ENCODE measurements around the gene FOCAD. TPM values are rescaled to one million over a fixed set of nuclear protein-coding genes. Genes with fewer than 3 reads are reported as not detected.

Gene FOCAD
- total RNA-seq, 1 experiment from 2014 or later: 23.8 TPM

DNA sequence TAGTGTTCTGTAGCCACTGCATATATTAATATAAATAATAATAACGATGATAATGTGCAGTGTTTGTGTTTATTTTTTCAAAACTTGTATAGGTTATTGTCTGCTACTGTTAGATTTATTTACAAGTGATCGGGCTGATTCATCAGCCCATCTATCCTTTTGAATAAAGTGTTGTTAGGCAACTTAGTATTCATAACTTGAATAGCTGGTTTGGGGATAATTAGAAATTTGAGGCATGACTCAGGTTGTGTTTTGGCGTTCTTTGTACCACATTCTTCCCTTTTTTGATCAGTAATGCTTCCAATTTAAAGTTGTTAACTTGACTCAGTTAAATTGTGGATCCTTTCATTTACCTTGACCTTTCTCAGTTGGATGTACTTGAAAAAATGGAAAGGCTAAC, 69.7 kb downstream of the FOCAD start:
- Mint-ChIP-seq H3K27me3 (ENCODE audit: unreplicated experiment) (no peaks in the 10 kb centered on the region), H3K4me3 (ENCODE audit: low read depth, unreplicated experiment) (no peak overlapping the region), H3K27ac (ENCODE audit: unreplicated experiment) (no peak overlapping the region), H3K4me1 (ENCODE audit: low read depth, unreplicated experiment) (peaks cover 16% of the 10 kb centered on the region), H3K9me3 (ENCODE audit: low read depth, unreplicated experiment) (no peaks in the 10 kb centered on the region), H3K36me3 (ENCODE audit: insufficient read depth, unreplicated experiment) (no peaks in the 10 kb centered on the region)
- intact Hi-C loops (cut with micrococcal nuclease; ENCODE audit: unreplicated experiment): loop anchor here (10.0 kb wide), 1 partner anchor 129 kb away; the partner anchor contains the start of gene MLLT3
- CTCF ChIA-PET: no interaction called here
- no TSS peak for BruUV-seq (replicated peaks)
- no peak for DNase-seq
- TF ChIP-seq, protein P1, sequence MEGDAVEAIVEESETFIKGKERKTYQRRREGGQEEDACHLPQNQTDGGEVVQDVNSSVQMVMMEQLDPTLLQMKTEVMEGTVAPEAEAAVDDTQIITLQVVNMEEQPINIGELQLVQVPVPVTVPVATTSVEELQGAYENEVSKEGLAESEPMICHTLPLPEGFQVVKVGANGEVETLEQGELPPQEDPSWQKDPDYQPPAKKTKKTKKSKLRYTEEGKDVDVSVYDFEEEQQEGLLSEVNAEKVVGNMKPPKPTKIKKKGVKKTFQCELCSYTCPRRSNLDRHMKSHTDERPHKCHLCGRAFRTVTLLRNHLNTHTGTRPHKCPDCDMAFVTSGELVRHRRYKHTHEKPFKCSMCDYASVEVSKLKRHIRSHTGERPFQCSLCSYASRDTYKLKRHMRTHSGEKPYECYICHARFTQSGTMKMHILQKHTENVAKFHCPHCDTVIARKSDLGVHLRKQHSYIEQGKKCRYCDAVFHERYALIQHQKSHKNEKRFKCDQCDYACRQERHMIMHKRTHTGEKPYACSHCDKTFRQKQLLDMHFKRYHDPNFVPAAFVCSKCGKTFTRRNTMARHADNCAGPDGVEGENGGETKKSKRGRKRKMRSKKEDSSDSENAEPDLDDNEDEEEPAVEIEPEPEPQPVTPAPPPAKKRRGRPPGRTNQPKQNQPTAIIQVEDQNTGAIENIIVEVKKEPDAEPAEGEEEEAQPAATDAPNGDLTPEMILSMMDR (IDR thresholded peaks at IDR 0.05; ENCODE audit: unreplicated experiment): no peak

DNA sequence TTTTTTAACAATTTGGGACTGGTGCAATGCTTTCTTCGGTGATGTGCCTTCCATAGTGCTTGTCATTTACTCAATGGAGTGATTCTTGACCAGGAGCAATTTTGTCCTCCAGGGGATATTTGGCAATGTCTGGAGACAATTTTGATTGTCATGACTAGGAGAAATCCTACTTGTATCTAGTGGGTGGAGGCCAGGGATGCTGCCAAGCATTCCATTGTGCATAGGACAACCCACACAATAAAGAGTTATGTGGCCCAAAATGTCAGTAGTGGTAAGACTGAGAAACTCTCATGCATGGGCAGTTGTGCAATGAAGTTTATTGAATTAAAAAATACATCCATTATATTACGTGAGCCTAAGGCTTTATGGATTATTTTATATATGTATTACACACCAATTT, 70.5 kb downstream of the FOCAD start:
- no peak overlapping the region for H3K27ac Mint-ChIP-seq (ENCODE audit: unreplicated experiment)
- H3K4me3 Mint-ChIP-seq (ENCODE audit: low read depth, unreplicated experiment): no peak overlapping the region
- CTCF ChIA-PET: no interaction called here
- H3K27me3 Mint-ChIP-seq (ENCODE audit: unreplicated experiment): no peaks in the 10 kb centered on the region
- intact Hi-C loops (cut with micrococcal nuclease; ENCODE audit: unreplicated experiment): loop anchor here (10.0 kb wide), 1 partner anchor 130 kb away; the partner anchor contains the start of gene MLLT3
- no TSS peak for BruUV-seq (replicated peaks)
- DNase-seq: no peak
- TF ChIP-seq, protein P1 (IDR thresholded peaks at IDR 0.05; ENCODE audit: unreplicated experiment): no peak
- H3K9me3 Mint-ChIP-seq (ENCODE audit: low read depth, unreplicated experiment): no peaks in the 10 kb centered on the region
- no peaks in the 10 kb centered on the region for H3K36me3 Mint-ChIP-seq (ENCODE audit: insufficient read depth, unreplicated experiment)
- peaks cover 16% of the 10 kb centered on the region for H3K4me1 Mint-ChIP-seq (ENCODE audit: low read depth, unreplicated experiment)

DNA sequence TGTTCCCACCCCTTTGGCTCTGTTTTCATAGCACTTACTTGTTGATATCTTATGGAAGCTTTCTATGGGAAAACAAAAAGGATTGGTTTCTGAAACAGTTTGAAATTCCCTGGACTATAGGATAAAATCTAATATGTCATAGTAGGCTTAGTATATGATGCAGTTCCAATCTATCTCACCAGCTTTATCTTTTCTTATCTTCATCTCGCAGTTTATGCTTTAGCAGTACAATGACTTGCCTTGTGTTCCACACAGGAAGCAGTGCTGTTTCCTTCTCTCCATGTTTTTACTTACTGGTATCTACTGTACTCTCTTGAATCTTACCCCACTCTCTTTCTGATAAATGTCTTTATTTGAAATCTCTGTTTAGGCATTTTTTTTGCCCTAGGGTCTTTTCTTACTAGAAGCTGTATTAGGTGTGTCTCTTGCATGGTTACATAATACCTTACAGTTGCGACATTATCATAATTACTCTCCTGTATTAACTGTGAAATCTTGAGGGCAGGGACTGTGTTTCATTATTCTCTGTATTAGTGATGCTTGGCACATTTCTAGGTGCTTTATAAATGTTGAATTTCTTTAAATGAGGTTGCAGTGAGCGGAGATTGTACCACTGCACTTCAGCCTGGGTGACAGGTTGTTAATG, 76.3 kb downstream of the FOCAD start:
- TF ChIP-seq, protein P1 (IDR thresholded peaks at IDR 0.05; ENCODE audit: unreplicated experiment): no peak
- H3K9me3 Mint-ChIP-seq (ENCODE audit: low read depth, unreplicated experiment): no peaks in the 10 kb centered on the region
- H3K36me3 Mint-ChIP-seq (ENCODE audit: insufficient read depth, unreplicated experiment): no peaks in the 10 kb centered on the region
- CTCF ChIA-PET: interaction anchor here (0.6 to 0.7 kb wide), 2 partner anchors 297 to 1878 kb away, joined by 3 read pairs; no protein-coding TSS in a partner anchor
- no peak overlapping the region for H3K4me3 Mint-ChIP-seq (ENCODE audit: low read depth, unreplicated experiment)
- intact Hi-C loops (cut with micrococcal nuclease; ENCODE audit: unreplicated experiment): loop anchor here (10.0 kb wide), 1 partner anchor 54 kb away; no protein-coding TSS in a partner anchor
- DNase-seq: no peak
- H3K27me3 Mint-ChIP-seq (ENCODE audit: unreplicated experiment): no peaks in the 10 kb centered on the region
- no TSS peak for BruUV-seq (replicated peaks)
- H3K4me1 Mint-ChIP-seq (ENCODE audit: low read depth, unreplicated experiment): peaks cover 26% of the 10 kb centered on the region
- no peak overlapping the region for H3K27ac Mint-ChIP-seq (ENCODE audit: unreplicated experiment)

DNA sequence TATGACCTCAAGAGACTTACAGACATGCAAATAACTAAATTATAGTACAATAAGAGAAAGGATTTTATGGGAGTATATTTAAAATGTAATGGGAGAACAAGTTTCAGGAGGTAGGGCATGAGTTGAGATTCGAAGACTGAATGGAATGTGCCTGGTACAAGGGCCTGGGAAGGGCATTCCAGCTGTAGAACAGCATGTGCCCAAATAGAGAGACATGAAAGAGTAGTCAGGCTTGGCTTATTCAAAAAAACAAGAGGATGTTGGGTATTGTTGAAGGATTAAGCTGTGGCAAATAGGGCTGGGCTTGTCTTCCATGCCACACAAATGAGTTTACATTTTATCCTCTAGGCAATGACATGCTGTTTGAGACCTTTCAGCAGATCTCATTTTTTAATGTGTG, 86.9 kb downstream of the FOCAD start:
- CTCF ChIA-PET: no interaction called here

More for the DNA sequence above, 86.9 kb downstream of the FOCAD start:
- intact Hi-C loops (cut with micrococcal nuclease; ENCODE audit: unreplicated experiment): no loop called here
- H3K4me1 Mint-ChIP-seq (ENCODE audit: low read depth, unreplicated experiment): peaks cover 8% of the 10 kb centered on the region
- BruUV-seq (replicated peaks): no TSS peak
- no peaks in the 10 kb centered on the region for H3K27me3 Mint-ChIP-seq (ENCODE audit: unreplicated experiment)
- TF ChIP-seq, protein P1 (IDR thresholded peaks at IDR 0.05; ENCODE audit: unreplicated experiment): no peak
- no peaks in the 10 kb centered on the region for H3K36me3 Mint-ChIP-seq (ENCODE audit: insufficient read depth, unreplicated experiment)
- DNase-seq: no peak
- H3K9me3 Mint-ChIP-seq (ENCODE audit: low read depth, unreplicated experiment): peaks cover 2% of the 10 kb centered on the region
- no peak overlapping the region for H3K4me3 Mint-ChIP-seq (ENCODE audit: low read depth, unreplicated experiment)
- no peak overlapping the region for H3K27ac Mint-ChIP-seq (ENCODE audit: unreplicated experiment)

All from Calu3 (cell line).